GM21737 (cell line): Measurements from ENCODE around the gene AP1B1.

Experiments used
- ATAC-seq: cut with Tn5 transposase; IDR thresholded peaks from one replicate; pipeline ENCODE4 v1.9.1; 2021; ENCODE audit warnings: mild to moderate bottlenecking, moderate library complexity; ENCODE audit not compliant: unreplicated experiment

Gene AP1B1

DNA sequence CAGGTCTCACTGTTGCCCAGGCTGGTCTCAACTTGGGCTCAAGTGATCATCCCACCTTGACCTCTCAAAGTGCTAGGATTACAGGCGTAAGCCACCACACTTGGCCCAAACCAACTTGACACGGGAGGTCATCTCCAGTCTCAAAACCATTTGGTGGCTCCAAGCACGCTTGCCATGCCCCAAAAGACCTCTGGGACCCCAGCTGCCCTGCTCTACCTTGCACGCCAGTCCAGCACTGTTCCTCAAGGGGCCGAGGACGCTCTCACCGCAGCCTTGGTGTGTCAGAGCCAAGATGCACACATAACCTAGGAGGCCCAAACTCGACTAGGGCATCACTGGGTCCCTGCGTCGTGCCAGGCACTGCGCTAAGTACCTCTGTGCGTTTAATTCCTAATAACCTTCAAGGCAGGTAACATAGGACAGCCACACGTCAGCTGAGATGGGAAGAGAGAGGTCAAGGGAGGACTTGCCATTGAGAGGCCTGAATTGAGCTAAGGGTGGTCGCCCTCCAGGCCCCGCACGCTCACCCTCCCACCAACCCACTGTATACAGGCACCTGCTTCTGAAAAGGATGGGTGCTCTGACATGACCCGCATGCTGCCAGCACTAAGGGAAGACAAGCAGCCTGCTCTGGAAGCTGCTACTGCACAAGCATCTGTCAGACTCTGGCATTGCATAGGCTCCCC is 86.5 kb downstream of the AP1B1 start:
- ATAC-seq = no peak

DNA sequence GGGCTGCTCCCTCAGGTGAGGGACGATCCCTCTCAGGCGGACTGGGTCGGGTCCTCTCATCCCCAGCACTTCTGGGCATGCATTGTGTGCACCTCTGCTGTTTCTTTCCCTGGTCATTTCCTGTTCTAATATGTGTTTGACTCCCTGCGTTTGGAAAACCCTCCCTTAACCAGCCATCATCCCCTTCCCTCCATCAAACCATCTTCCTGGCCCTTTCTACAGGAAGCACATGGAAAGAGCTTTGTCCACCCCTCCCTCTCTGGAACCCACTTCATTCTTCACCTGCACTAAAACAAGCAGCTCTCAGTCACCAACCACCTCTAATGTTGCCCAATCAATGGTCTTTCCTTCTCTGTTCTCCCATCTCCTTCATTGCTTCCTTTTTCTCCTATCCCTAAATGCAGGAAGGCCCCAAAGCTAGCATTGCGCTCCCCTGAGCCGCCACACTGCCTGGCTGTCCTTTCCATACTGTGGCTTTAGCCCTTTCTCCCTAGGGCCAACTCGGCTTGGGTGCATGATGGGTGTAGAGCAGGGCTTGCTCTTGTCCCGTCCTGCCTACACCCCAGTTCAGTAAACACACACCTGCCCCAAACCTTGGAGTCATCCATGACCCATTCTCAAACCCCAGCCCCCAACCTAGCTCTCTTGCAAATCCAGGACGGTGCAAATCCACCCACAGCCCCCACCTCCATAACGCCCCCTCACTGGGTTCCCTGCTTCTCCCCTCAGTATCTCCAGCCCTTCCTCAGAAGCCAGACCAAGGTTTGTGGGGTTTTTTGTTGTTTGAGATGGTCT is 87.4 kb downstream of the AP1B1 start:
- ATAC-seq = no peak

DNA sequence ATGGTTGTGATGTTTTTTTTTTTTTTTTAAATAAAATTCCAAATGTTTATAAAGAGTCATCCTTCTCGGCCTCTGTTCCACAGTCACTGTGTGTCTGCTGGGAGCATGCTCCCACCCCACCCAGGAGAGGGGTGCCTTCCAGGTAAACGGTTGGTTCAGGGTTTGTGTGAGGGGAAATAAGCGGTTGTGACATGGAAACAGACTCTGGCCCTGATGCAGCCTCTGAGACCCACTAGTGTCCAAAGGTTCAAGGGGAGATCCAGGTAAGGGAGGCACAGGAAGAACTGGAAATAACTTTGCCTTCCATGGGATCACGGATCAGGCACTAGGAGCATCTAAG is 87.9 kb downstream of the AP1B1 start:
- ATAC-seq = no peak

DNA sequence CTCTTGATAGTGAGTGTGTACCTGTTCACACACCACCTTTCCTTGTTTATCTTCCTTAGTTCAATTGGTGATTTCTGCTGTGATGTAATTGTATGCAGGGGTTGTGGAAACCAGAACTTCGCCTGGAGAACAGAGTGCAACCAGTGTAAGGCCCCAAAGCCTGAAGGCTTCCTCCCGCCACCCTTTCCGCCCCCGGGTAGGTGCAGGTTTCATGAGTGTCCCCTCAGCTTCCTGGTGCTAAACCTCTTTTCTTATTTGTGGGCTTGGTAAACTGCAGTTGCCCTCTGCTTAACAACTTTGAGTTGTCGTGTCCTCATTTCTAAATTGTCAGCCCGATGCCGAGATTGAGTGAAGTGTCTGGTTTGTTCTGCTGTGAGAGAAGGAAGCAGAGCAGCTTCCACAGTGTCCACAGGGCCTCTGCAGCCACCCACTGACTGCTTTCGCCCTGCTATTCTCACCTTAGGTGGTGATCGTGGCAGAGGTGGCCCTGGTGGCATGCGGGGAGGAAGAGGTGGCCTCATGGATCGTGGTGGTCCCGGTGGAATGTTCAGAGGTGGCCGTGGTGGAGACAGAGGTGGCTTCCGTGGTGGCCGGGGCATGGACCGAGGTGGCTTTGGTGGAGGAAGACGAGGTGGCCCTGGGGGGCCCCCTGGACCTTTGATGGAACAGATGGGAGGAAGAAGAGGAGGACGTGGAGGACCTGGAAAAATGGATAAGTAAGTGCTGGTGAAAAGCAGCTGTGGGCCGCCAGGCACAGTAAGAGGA is 89.1 kb downstream of the AP1B1 start:
- ATAC-seq = no peak

DNA sequence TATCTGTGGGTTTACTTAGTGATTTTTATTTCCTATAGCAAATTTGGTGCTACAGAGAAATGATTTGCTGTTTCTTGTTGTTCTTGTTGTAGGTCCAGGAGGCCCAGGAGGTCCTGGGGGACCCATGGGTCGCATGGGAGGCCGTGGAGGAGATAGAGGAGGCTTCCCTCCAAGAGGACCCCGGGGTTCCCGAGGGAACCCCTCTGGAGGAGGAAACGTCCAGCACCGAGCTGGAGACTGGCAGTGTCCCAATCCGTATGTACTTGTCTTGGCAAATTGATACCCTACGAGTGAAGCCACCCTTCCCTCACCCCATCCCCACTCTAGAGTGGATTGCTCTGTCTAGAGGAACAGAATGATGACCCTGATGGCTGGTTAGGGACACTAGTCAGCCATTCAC is 89.7 kb downstream of the AP1B1 start:
- ATAC-seq = no peak

DNA sequence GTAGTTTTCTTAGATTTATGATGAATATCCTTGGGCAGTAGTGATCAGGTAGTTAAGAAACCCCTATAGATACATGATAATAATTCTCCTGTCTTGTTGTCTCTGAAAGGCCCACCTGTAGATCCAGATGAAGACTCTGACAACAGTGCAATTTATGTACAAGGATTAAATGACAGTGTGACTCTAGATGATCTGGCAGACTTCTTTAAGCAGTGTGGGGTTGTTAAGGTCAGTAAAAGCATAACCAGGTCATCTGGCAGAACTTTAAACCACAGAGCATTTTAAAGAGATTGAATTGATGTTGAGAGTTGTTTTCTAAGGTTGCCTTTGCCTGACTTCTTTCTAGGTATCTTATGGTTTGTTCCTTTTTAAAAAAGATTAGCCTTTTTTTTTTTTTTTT is 96.0 kb downstream of the AP1B1 start:
- no peak for ATAC-seq

DNA sequence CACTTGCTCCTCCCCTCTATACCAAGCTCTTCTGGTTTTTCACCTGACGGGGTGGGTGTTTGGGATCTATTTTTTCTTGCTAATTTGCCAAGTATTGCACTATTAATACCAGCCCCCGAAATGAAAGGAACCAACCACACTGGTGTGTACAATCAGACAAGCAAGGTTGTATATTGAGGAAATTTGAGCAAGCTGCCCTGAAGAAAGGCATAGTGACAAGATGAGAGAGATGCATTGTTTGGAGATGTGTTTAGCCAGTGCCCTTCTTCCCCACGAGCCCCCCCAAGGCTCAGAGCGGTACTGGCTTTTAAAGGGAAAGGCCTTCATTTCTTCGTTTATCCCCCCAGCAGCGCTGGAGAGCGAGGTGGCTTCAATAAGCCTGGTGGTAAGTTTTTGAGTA is 97.2 kb downstream of the AP1B1 start:
- ATAC-seq = no peak

DNA sequence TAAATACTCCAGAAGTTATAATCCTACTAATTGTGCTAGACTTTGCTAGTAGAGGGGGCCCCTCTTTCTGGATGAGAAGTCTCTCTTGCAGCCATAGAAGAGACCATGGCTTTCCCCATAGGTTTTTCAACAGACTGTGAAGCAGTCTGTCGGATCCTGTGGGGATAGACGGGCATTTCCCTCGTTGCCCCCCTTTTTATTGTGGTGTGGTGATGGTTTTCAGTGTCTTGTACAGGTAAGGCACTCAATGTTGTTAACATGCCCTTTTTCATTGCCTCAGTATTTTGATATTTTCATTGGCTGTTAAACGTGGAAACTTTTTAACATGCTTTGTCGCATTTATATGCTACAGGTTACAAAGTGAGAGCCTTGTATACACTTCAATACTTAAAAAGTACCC is 98.3 kb downstream of the AP1B1 start:
- no peak for ATAC-seq

DNA sequence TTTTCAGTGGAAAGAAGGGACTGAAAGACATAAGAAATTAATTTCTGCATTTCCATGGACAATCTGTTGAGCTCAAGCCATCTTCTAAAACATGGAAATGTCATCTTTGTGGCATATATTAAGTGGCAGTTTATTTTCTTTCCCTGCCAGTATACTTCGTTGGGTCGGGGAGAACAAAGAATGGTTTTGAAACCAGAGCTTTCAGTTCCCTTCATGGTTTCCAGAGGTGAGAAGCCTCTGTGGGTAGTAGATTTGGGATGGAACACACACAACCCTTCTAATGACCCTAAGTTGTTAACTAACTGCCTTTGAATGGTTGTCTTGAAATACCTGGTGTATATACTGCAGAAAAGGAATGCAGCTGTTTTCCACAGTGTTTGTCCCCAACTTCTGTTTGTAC is 99.5 kb downstream of the AP1B1 start:
- ATAC-seq = no peak

DNA sequence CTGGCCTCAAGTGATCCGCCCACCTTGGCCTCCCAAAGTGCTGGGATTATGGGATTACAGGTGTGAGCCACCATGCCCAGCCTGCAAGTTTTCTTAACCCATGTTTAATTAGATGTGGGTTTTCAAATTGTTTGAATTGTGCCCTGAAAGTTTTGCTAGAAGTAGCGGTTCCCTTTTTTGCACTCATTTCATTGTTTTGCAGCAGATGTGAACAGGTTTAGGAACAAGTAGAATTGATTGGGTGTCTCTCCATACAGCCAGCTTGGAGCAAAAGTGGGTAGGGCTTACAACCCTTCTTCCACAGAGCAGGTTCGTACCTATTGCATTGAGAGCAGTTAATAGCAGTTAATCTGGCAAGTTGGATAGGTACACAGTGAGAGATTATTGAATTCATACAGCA is 104.2 kb downstream of the AP1B1 start:
- ATAC-seq = no peak

DNA sequence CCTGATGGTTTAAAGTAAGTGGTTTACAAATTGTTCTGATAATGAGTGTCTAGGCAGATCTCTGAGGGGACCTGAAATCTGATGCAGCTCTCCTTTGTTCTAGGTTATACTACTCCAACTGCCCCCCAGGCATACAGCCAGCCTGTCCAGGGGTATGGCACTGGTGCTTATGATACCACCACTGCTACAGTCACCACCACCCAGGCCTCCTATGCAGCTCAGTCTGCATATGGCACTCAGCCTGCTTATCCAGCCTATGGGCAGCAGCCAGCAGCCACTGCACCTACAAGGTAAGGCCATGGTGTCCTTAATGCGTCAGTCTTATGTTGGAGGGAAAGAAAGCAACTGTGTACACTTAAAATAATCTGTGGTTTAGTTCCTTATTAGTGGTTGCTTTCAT is 110.4 kb downstream of the AP1B1 start:
- ATAC-seq = no peak
